Measurements from ENCODE around the gene CCBE1.
"Not testable (repeated sequence)": the region's sequence is repeated elsewhere in the genome, so short reads cannot be mapped to it uniquely, and the experiment has no call there.

Gene CCBE1

DNA sequence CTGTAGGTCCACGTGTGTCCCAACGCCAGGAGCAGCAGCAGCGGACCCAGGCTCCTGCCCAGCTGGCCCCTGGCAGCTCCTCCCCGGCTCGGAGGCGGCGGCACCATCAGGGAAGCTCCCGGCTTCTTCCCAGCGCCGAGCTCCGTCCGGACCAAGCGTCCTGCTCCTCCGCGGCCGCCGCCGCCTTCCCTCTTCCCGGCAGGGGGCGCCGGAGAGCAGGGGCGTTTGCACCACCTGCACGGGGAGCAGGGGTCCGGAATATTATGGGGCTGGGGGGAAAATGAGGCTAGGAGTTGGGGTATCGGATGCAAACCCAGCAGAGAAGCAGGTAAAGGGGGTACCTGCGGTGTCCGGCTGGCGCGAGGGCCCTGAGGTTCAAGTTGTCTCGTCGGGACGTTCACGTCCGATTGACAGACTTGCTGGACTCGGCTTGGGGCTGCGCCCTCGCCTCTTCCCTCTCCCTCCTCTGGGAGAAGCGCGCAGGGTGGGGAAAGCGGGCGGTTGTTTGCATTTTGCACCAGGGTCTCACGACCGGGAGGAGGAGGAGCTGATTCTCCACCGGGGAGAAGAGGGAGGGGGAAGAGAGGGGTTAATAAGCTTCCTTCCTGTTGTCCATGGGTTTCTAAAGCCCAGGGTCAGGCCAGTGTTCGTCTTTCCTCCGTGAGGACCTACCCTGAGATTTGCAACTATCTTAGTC, at the start of gene CCBE1:
Gene CCBE1, minus strand, starts transcription at position 188 of the 697 bp plus-strand sequence.
- DNase-seq (ENCODE audit: low read depth in 2 of 2): no peak

- no peak for DNase-seq (ENCODE audit: low read depth in 2 of 2)
Measured at GRCh38 chr18:59744271-59744721, 47.1 kb upstream of the CCBE1 start.

- DNase-seq (ENCODE audit: low read depth in 2 of 2): no peak
Measured at GRCh38 chr18:59743566-59743965, 46.3 kb upstream of the CCBE1 start.

DNA sequence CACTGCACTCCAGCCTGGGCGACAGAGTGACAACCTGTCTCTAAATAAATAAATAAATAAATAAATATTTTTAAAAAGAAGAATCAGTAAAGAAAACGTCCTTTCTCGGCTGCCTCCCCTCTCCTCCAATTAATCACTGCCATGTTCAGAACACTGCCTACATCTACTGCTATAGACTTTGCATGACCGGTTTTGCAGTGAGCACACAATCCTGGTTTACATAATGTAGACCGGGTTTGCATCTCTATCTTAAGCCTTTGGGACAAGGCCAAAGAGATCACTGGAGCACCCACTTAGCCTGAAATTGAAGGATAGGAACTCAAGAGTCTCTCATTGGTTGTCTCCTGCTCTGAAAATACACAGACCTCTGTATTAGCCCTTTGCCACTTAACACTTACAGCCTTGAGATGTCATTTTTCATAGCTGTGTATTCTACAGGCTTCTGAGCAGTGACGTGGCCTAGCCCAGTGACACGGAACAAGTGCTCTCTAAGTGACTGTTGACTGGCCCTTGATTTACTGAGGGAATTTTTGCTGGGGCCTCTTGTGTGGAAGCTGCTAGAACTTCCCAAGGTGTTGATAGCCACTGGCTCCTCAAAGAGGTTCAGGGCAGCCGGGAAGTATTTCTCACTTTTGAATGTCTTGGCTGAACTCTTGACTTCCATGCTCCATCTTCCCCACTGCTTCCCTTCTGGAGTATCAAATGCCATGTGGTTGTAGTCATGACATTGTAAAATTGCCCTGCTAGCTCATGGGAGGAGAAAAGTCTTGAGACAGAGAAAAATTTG, 45.3 kb upstream of the CCBE1 start:
- no peak for DNase-seq (ENCODE audit: low read depth in 2 of 2)

DNA sequence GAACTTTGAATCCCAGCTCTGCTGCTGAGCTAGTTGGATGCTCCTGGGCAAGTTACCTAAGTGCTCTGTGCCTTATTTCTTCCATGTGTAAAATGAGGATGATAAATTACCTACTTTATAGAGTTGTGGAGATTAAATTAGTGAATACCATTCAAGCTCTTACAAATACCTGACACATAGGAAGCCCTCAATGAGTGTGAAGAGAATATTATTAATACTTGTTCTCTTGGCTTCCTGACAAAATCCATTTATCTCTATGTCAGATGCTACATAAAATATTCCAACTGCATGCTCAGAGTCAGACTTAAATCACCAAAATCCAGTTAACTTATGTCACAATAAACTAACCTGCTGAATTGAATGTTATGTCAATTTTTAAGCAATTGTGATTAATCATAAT, 42.9 kb upstream of the CCBE1 start:
- DNase-seq (ENCODE audit: low read depth in 2 of 2): no peak

GRCh38 chr18:59737776-59738300, 40.6 kb upstream of the CCBE1 start:
- no peak for DNase-seq (ENCODE audit: low read depth in 2 of 2)

DNA sequence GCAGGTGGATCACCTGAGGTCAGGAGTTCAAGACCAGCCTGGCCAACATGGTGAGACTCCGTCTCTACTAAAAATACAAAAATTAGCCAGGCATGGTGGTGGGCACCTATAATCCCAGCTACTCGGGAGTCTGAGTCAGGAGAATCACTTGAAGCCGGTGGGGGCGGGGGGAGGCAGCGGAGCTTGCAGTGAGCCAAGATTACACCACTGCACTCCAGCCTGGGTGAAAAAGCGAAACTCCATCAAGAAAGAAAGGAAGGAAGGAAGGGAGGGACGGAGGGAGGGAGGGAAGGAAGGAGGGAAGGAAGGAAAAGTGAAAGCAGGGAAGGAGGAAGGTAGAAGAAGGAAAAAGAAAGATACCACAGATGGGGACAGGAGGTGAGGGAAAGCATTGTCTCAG, 40.1 kb upstream of the CCBE1 start:
- not testable (repeated sequence) for DNase-seq (ENCODE audit: low read depth in 2 of 2)

DNA sequence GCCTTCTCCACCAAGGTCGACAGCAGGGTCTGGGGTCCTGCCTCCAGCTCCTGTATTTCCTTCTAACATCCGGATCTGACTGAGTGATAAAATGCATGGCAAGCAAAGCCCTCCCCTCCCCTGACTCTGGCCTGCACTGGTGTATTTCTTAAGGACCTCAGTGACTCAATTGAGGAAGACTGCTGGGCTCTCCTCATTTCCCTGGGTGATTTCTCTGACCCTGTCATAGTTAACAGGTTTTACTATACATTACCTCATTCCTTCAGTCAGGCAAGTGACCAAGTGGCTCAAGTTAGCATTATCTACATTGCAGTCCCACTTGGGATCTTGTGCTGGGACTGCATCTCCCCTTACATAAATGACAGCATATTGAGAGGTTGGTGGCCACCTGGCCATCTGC, 38.8 kb upstream of the CCBE1 start:
- DNase-seq (ENCODE audit: low read depth in 2 of 2): no peak

DNA sequence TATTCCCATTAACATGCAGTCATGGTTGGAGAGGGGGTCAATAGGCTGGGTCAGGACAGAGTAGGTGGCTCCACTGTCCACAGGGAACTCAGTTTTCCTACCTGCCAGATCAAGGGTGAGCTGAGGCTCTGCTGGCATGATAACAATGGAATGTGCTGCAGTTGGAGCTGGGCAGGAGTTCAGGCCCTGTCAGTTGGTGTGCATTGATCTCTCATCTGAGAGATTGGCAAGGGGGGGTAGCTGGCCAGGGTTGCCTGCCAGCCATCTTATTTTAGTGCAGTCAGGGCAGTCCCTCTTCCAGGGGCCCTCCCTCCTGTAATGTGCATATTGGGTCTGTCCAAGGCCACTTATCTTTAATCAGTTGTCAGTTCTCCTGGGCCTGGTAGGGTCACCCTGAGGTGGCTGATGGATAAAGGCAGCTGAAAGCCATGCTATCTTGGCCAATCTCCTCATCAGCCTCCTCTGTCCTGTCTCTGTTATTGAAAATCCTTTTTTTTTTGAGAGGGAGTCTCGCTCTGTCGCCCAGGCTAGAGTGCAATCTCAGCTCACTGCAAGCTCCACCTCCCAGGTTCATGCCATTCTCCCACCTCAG, 38.1 kb upstream of the CCBE1 start:
- DNase-seq (ENCODE audit: low read depth in 2 of 2): no peak

DNA sequence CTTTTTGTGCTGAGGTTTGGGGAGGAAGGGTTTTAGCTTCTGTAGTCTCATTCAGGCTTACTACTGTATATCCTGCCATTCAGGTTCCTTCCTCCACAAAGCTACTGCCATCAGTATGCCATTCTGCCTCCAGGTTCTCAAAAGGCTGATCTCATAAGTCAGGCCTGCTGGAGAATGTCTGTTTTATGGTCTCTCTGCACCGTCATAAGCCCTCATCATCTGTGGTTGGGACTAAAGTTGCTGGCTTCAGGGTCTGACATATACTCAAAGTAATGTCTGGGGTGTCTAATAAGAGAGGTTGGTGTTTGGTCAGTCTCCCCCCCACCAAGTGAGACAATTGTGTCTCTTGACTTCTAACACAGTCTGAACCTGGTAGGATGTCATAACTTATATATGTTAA, 36.2 kb upstream of the CCBE1 start:
- DNase-seq (ENCODE audit: low read depth in 2 of 2): no peak

DNA sequence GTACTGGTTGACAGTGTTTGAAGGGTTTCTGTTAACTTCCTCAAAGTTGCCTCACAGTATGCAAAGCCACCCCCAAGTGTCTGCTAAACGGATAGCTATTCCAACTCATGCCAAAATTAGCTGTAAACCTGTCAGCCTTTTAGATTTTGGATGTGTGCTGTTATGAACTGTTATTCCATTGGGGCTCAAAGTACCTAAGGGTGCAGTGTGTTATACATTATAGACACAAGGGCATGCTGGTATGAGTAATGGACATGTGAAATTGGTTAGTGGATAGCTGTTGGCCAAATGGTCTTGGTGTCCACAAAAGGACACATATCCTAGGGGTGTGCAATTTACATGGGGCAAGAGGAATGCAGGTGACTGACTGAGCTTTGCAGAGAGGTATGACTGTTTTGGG, 33.7 kb upstream of the CCBE1 start:
- DNase-seq (ENCODE audit: low read depth in 2 of 2): no peak

GRCh38 chr18:59729781-59730180, 32.6 kb upstream of the CCBE1 start:
- no peak for DNase-seq (ENCODE audit: low read depth in 2 of 2)

DNA sequence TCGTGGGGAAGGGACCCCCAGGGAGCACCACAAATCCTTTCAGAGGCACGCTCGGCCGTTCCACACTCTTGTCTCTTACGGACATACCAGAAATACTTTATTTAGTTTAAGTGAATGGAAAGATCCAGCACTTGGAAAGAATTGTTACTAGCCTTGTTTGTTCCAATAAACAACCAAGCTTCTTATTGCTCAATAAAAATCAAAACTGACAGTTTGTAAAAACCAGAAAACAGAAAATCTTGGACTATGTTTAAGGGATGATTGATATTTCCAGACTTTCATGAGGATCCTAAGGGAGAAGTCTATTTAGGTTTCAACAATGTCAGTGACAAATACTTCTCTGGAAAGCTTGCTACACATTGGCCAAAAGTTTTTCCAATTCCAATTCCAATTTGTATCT, 31.6 kb upstream of the CCBE1 start:
- DNase-seq (ENCODE audit: low read depth in 2 of 2): no peak

GRCh38 chr18:59725142-59725541, 27.9 kb upstream of the CCBE1 start:
- no peak for DNase-seq (ENCODE audit: low read depth in 2 of 2)

GRCh38 chr18:59724103-59724502, 26.9 kb upstream of the CCBE1 start:
- no peak for DNase-seq (ENCODE audit: low read depth in 2 of 2)

GRCh38 chr18:59721931-59722330, 24.7 kb upstream of the CCBE1 start:
- DNase-seq (ENCODE audit: low read depth in 2 of 2): no peak

DNA sequence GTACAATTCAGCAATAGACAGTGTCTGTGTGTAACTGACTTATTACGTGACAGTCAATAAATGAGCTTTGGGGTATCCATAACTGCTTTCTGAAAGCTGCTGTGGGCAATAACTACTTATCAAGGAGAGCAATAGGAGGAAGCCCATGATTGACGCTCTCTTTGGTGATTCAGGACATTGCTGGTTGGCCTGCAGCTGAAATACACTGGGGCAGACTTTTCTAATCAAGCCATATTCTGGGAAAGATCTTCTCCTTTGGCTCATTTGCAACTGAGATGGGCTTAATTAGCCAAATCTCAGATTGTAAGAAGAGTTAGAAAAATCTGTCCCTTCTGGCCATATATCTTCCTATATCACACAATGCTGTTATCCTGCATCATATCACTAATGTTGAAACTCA, 24.0 kb upstream of the CCBE1 start:
- no peak for DNase-seq (ENCODE audit: low read depth in 2 of 2)

GRCh38 chr18:59719544-59720181, 22.4 kb upstream of the CCBE1 start:
- no peak for DNase-seq (ENCODE audit: low read depth in 2 of 2)

- no peak for DNase-seq (ENCODE audit: low read depth in 2 of 2)
Measured at GRCh38 chr18:59718464-59719157, 21.4 kb upstream of the CCBE1 start.

DNA sequence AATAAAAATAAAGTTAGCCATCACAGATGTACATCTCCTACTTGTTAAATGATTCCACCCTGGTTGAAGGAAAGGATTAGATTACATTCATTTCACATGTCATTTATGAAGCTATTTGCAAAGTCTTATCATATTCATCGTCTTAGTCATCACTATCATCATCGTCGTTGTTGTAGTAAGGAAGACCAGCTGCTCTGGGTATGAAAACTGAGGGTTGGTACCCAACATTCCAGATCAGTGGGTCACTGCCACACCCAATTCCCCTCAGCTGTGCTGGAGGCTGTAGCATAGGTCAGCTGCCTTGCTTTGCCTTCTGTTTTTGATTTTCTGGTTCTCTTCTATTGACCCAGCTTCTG, 20.9 kb upstream of the CCBE1 start:
- no peak for DNase-seq (ENCODE audit: low read depth in 2 of 2)

DNA sequence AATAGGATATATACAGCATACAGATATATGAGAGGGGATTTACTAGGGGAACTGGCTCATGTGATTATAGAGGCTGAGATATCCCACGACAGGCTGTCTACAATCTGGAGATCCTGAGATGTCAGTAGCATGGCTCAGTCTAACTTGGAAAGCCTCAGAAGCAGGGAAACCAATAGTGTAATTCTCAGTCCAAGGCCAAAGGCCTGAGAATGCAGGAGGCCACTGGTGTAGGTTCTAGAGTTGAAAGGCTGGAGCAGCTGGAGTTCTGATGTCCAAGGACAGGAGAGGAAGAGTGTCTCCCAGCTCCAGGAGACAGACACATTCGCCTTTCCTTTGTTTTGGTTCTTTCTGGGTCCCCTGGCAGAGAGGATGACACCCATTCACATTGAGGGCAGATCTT, 20.1 kb upstream of the CCBE1 start:
- DNase-seq (ENCODE audit: low read depth in 2 of 2): no peak

- no peak for DNase-seq (ENCODE audit: low read depth in 2 of 2)
Measured at GRCh38 chr18:59715966-59716369, 18.7 kb upstream of the CCBE1 start.

Measured in stimulated activated CD8-positive, alpha-beta memory T cell treated with anti-CD3 and anti-CD28 coated beads, Interleukin-7, amount 100 ng/mL, for 1 hour (primary cell).